CD4-positive, CD25-positive, alpha-beta regulatory T cell (primary cell): ENCODE measurements around the gene AURKA. TPM values are rescaled to one million over a fixed set of nuclear protein-coding genes. Genes with fewer than 3 reads are reported as not detected.

Experiments
- ATAC-seq, 2 donors: fragments of 150-1000 bp; cut with Tn5 transposase; one replicate each; pipeline ENCODE4 v1.10.0; 2021; ENCODE audit warnings: low read depth in 2 of 2, moderate number of reproducible peaks in 2 of 2, moderate library complexity in 1 of 2
- DNase-seq, 3 donors: peaks; one replicate each; pipeline versions ENCODE4 v3.0.0 to v3.0.0-alpha.2; 2012 to 2022; ENCODE audit warnings: mixed read lengths in 1 of 3
- H3K27ac ChIP-seq: one replicate; pipeline ENCODE4 v1.7.0; 2013; ENCODE audit warnings: mild to moderate bottlenecking, low read length; ENCODE audit not compliant: insufficient read depth, poor library complexity, severe bottlenecking
- H3K27me3 ChIP-seq: one replicate; pipeline ENCODE4 v1.7.0; 2013; ENCODE audit warnings: low read length; ENCODE audit not compliant: control insufficient read depth, insufficient read depth
- H3K36me3 ChIP-seq: one replicate; pipeline ENCODE4 v1.7.0; 2013; ENCODE audit warnings: mild to moderate bottlenecking, low read length, moderate library complexity; ENCODE audit not compliant: control insufficient read depth, insufficient read depth
- H3K4me1 ChIP-seq: 2 replicates; pipeline ENCODE4 v1.7.0; 2013; ENCODE audit warnings: mild to moderate bottlenecking, low read length; ENCODE audit not compliant: insufficient read depth, control insufficient read depth, poor library complexity, severe bottlenecking
- H3K4me3 ChIP-seq: one replicate; pipeline ENCODE4 v1.7.0; 2013; ENCODE audit warnings: low read depth, mild to moderate bottlenecking, low read length, moderate library complexity
- H3K9me3 ChIP-seq, 2 experiments: 1 replicate in 1 of 2; 2 replicates in 1 of 2; pipeline ENCODE4 v1.7.0; 2013; ENCODE audit warnings: low read length in 2 of 2, mild to moderate bottlenecking in 1 of 2, moderate library complexity in 1 of 2; ENCODE audit not compliant: control insufficient read depth in 2 of 2
- H3K27ac Mint-ChIP-seq, 3 donors: one replicate each; pipeline ENCODE4 v1.8.0; 2020 to 2022; ENCODE audit warnings: mild to moderate bottlenecking in 3 of 3, mixed read lengths in 3 of 3, moderate library complexity in 2 of 3
- H3K27me3 Mint-ChIP-seq: one replicate; pipeline ENCODE4 v1.8.0; 2022; ENCODE audit warnings: mild to moderate bottlenecking, mixed read lengths
- H3K36me3 Mint-ChIP-seq: one replicate; pipeline ENCODE4 v1.8.0; 2020; ENCODE audit warnings: mixed read lengths
- H3K4me1 Mint-ChIP-seq, 4 donors: one replicate each; pipeline ENCODE4 v1.8.0; 2020 to 2022; ENCODE audit warnings: mixed read lengths in 4 of 4, mild to moderate bottlenecking in 1 of 4
- H3K4me3 Mint-ChIP-seq, 4 donors: one replicate each; pipeline ENCODE4 v1.8.0; 2020 to 2022; ENCODE audit warnings: mild to moderate bottlenecking in 4 of 4, mixed read lengths in 4 of 4, moderate library complexity in 3 of 4
- H3K9me3 Mint-ChIP-seq, 7 donors: one replicate each; pipeline ENCODE4 v1.8.0; 2020 to 2022; ENCODE audit warnings: mixed read lengths in 7 of 7, mild to moderate bottlenecking in 3 of 7, moderate library complexity in 2 of 7
- polyA plus RNA-seq, 4 donors: library from polyadenylated mRNA; unstranded; fragments of 300-500 nt; fragmentation: Illumina TruSeq; gene quantifications; one replicate each; pipeline ENCODE4 v1.2.3, GENCODE V29; 2021
- total RNA-seq: library from RNA; stranded (reverse); gene quantifications from one replicate; pipeline ENCODE4 v1.2.3, GENCODE V29; 2022

AURKA gene
- total RNA-seq, result 3.6 TPM
- polyA plus RNA-seq, result 1 to 10 TPM; 2.1 to 4.2 (median 3.5) TPM

- no peaks in the 10 kb centered on the region for H3K9me3 Mint-ChIP-seq
- DNase-seq (peak; percentile 100), ATAC-seq (peak; percentile 86 to 92)
- no peaks in the 10 kb centered on the region for H3K27me3 ChIP-seq
- H3K4me1 Mint-ChIP-seq, result peaks cover 4 to 34% (median 28%) of the 10 kb centered on the region in 4 donors
- H3K4me3 ChIP-seq, result peak within 1 kb of the TSS; percentile 94
- H3K36me3 ChIP-seq, result peaks cover 23% of the 10 kb centered on the region
- peaks cover 22% of the 10 kb centered on the region for H3K36me3 Mint-ChIP-seq
- no peak within 1 kb of the TSS for H3K4me3 Mint-ChIP-seq
- peak within 1 kb of the TSS; percentile 96 for H3K27ac ChIP-seq
- H3K4me1 ChIP-seq, result peaks cover 21% of the 10 kb centered on the region
- H3K9me3 ChIP-seq, result no peaks in the 10 kb centered on the region
- H3K27ac Mint-ChIP-seq, result peak within 1 kb of the TSS in 1 of 3 donors; percentile 96
- H3K27me3 Mint-ChIP-seq, result no peaks in the 10 kb centered on the region
These were observed at the start of gene AURKA, which contains the start of gene CSTF1 for GRCh38 chr20:56392132-56392880. Gene AURKA, minus strand, starts transcription at chr20:56392215. Its CDS starts 4,018 bp downstream, at chr20:56388197. Gene CSTF1, plus strand, starts transcription at chr20:56392645. Its CDS starts 2,908 bp downstream, at chr20:56395553.

- H3K4me3 Mint-ChIP-seq, result peak overlapping the region in 1 of 4 donors; percentile 51
- peak in 1 of 2 donors; percentile 58 for ATAC-seq
- Histone ChIP-seq H3K9me3 (no peaks in the 10 kb centered on the region), H3K36me3 (no peaks in the 10 kb centered on the region), H3K4me3 (peak overlapping the region; percentile 18), H3K27me3 (no peaks in the 10 kb centered on the region), H3K27ac (no peak overlapping the region), H3K4me1 (peaks cover 17% of the 10 kb centered on the region)
- H3K4me1 Mint-ChIP-seq, result peaks cover 5 to 26% (median 14%) of the 10 kb centered on the region in 4 donors
- peaks cover 9% of the 10 kb centered on the region for H3K36me3 Mint-ChIP-seq
- no peaks in the 10 kb centered on the region for H3K27me3 Mint-ChIP-seq
- DNase-seq, result peak in 2 of 3 donors; percentile 23 to 47
- peak overlapping the region in 2 of 3 donors; percentile 63 to 88 for H3K27ac Mint-ChIP-seq
- H3K9me3 Mint-ChIP-seq, result peaks cover 0 to 2% (median 0%) of the 10 kb centered on the region in 7 donors
These were observed 48.5 kb upstream of the AURKA start for GRCh38 chr20:56440346-56441007.

- no peak for DNase-seq
- H3K4me3 Mint-ChIP-seq, result peak overlapping the region in 1 of 4 donors; percentile 4
- H3K9me3 Mint-ChIP-seq, result no peaks in the 10 kb centered on the region
- Histone ChIP-seq H3K4me1 (peaks cover 17% of the 10 kb centered on the region), H3K36me3 (no peaks in the 10 kb centered on the region), H3K27ac (no peak overlapping the region), H3K4me3 (peak overlapping the region; percentile 18), H3K27me3 (no peaks in the 10 kb centered on the region), H3K9me3 (no peaks in the 10 kb centered on the region)
- no peaks in the 10 kb centered on the region for H3K27me3 Mint-ChIP-seq
- H3K36me3 Mint-ChIP-seq, result peaks cover 5% of the 10 kb centered on the region
- peak overlapping the region; percentile 32 to 88 (median 63) for H3K27ac Mint-ChIP-seq
- peaks cover 5 to 26% (median 15%) of the 10 kb centered on the region in 4 donors for H3K4me1 Mint-ChIP-seq
- ATAC-seq, result peak in 1 of 2 donors; percentile 16
These were observed 47.8 kb upstream of the AURKA start for GRCh38 chr20:56439771-56440291.

- peaks cover 5 to 26% (median 15%) of the 10 kb centered on the region in 4 donors for H3K4me1 Mint-ChIP-seq
- H3K27ac ChIP-seq, result no peak overlapping the region
- DNase-seq (no peak), ATAC-seq (no peak)
- H3K9me3 Mint-ChIP-seq, result no peaks in the 10 kb centered on the region
- H3K36me3 Mint-ChIP-seq, result peaks cover 5% of the 10 kb centered on the region
- peak overlapping the region in 1 of 3 donors; percentile 36 for H3K27ac Mint-ChIP-seq
- H3K36me3 ChIP-seq, result no peaks in the 10 kb centered on the region
- H3K4me1 ChIP-seq, result peaks cover 17% of the 10 kb centered on the region
- H3K4me3 ChIP-seq, result no peak overlapping the region
- H3K27me3 Mint-ChIP-seq, result no peaks in the 10 kb centered on the region
- H3K9me3 ChIP-seq, result no peaks in the 10 kb centered on the region
- peak overlapping the region in 1 of 4 donors; percentile 54 for H3K4me3 Mint-ChIP-seq
- H3K27me3 ChIP-seq, result no peaks in the 10 kb centered on the region
These were observed 46.3 kb upstream of the AURKA start for GRCh38 chr20:56438284-56438683.

- no peak overlapping the region for H3K4me3 Mint-ChIP-seq
- H3K36me3 ChIP-seq, result no peaks in the 10 kb centered on the region
- H3K36me3 Mint-ChIP-seq, result peaks cover 5% of the 10 kb centered on the region
- H3K27ac Mint-ChIP-seq, result peak overlapping the region in 1 of 3 donors; percentile 44
- no peaks in the 10 kb centered on the region for H3K9me3 ChIP-seq
- DNase-seq (no peak), ATAC-seq (no peak)
- H3K9me3 Mint-ChIP-seq, result no peaks in the 10 kb centered on the region
- H3K4me1 ChIP-seq, result peaks cover 17% of the 10 kb centered on the region
- H3K4me1 Mint-ChIP-seq, result peaks cover 5 to 26% (median 16%) of the 10 kb centered on the region in 4 donors
- H3K27me3 ChIP-seq, result no peaks in the 10 kb centered on the region
- no peak overlapping the region for H3K27ac ChIP-seq
- H3K4me3 ChIP-seq, result no peak overlapping the region
- H3K27me3 Mint-ChIP-seq, result no peaks in the 10 kb centered on the region
These were observed 45.4 kb upstream of the AURKA start for GRCh38 chr20:56437196-56437960.

GRCh38 chr20:56433880-56434255 lies 41.9 kb upstream of the AURKA start:
- DNase-seq, result no peak
- Mint-ChIP-seq H3K4me1 (peaks cover 13 to 24% (median 19%) of the 10 kb centered on the region in 4 donors), H3K4me3 (no peak overlapping the region)

GRCh38 chr20:56433221-56433879 lies 41.3 kb upstream of the AURKA start:
- no peak for ATAC-seq
- Mint-ChIP-seq H3K27me3 (no peaks in the 10 kb centered on the region), H3K27ac (peak overlapping the region in 1 of 3 donors; percentile 48), H3K4me3 (no peak overlapping the region), H3K4me1 (peaks cover 11 to 27% (median 18%) of the 10 kb centered on the region in 4 donors), H3K9me3 (peaks cover 0 to 3% (median 0%) of the 10 kb centered on the region in 7 donors), H3K36me3 (peaks cover 7% of the 10 kb centered on the region)
- Histone ChIP-seq H3K9me3 (no peaks in the 10 kb centered on the region), H3K4me1 (peaks cover 16% of the 10 kb centered on the region), H3K4me3 (no peak overlapping the region), H3K36me3 (no peaks in the 10 kb centered on the region), H3K27me3 (no peaks in the 10 kb centered on the region), H3K27ac (no peak overlapping the region)
- no peak for DNase-seq

More at GRCh38 chr20:56433880-56434255, 41.9 kb upstream of the AURKA start:
- Histone ChIP-seq H3K4me3 (no peak overlapping the region), H3K36me3 (no peaks in the 10 kb centered on the region), H3K9me3 (no peaks in the 10 kb centered on the region), H3K4me1 (peaks cover 13% of the 10 kb centered on the region), H3K27ac (no peak overlapping the region), H3K27me3 (no peaks in the 10 kb centered on the region)
- no peaks in the 10 kb centered on the region for H3K27me3 Mint-ChIP-seq
- H3K9me3 Mint-ChIP-seq, result peaks cover 0 to 3% (median 0%) of the 10 kb centered on the region in 7 donors
- ATAC-seq, result no peak
- no peak overlapping the region for H3K27ac Mint-ChIP-seq
- peaks cover 7% of the 10 kb centered on the region for H3K36me3 Mint-ChIP-seq
